Measurements from ENCODE around the gene CCDC81.

Gene CCDC81

DNA sequence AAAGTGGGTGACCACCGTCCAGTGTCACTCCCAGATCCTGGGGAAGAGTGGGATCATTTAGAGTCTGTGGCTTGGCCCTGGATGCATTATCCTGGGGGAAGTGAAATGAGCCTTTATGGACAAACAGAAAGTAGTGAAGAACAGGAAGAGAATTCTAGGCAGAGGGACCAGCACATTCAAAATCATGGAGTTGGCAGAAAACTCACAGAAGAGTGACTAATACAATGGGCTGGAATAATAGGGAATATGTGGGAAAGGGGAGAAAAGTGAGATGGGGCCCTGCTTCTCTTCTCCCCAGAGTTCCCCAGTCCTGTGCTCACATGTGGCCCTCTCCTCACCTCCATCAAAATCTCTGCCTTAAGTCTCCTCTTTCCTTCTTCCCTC lies 84.3 kb downstream of the CCDC81 start:
- in situ Hi-C loops (cut with HindIII; ENCODE audit: low sequenced_read_pairs): no loop called here
- H3K4me3 ChIP-seq (ENCODE audit: low read depth, low read length): no peak overlapping the region
- DNase-seq (ENCODE audit: low read depth): no peak
- TF ChIP-seq, protein P1, sequence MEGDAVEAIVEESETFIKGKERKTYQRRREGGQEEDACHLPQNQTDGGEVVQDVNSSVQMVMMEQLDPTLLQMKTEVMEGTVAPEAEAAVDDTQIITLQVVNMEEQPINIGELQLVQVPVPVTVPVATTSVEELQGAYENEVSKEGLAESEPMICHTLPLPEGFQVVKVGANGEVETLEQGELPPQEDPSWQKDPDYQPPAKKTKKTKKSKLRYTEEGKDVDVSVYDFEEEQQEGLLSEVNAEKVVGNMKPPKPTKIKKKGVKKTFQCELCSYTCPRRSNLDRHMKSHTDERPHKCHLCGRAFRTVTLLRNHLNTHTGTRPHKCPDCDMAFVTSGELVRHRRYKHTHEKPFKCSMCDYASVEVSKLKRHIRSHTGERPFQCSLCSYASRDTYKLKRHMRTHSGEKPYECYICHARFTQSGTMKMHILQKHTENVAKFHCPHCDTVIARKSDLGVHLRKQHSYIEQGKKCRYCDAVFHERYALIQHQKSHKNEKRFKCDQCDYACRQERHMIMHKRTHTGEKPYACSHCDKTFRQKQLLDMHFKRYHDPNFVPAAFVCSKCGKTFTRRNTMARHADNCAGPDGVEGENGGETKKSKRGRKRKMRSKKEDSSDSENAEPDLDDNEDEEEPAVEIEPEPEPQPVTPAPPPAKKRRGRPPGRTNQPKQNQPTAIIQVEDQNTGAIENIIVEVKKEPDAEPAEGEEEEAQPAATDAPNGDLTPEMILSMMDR (IDR thresholded peaks at IDR 0.05; ENCODE audit: low read depth, low read length, missing control alignments): no peak

DNA sequence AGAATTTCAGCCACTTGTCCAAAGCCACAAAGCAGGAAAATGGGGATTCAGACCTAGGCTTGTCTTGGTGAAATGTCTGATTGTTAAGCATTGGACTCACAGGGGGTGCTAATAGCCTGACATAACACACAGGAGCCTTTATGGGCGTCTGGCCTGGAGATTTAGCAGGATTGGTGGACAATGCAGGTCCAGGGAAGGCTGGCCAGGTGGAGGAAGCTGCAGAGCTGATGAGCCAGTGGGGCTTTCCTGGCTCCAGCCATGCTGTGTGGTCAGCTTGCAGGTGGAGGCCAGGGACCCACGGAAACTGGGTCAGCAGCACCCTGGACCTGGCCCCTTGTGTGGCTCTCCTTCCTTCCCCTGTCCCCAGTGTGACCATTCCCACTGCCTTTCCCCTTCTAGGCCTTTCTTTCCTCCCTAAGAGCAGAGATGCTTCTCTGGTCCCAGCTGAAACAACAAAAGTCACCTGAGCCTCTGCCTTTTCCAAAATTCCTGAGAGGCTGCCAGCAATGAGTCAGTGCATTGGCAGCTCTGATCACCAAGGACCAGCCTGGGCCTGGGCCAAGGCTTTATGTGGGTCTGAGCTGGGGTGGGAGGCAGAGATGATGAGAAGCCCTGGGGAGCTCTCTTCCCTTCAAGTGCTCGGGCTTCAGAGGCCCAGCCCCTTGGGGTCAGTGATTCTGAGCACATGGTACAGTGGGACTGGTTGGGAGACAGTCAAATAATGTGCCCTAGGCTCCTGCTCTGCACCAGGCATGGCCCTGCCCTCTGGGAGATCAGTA lies 85.2 kb downstream of the CCDC81 start:
- no peak overlapping the region for H3K4me3 ChIP-seq (ENCODE audit: low read depth, low read length)
- in situ Hi-C loops (cut with HindIII; ENCODE audit: low sequenced_read_pairs): no loop called here
- TF ChIP-seq, protein P1 (IDR thresholded peaks at IDR 0.05; ENCODE audit: low read depth, low read length, missing control alignments): no peak
- peak; percentile 94 for DNase-seq (ENCODE audit: low read depth)

DNA sequence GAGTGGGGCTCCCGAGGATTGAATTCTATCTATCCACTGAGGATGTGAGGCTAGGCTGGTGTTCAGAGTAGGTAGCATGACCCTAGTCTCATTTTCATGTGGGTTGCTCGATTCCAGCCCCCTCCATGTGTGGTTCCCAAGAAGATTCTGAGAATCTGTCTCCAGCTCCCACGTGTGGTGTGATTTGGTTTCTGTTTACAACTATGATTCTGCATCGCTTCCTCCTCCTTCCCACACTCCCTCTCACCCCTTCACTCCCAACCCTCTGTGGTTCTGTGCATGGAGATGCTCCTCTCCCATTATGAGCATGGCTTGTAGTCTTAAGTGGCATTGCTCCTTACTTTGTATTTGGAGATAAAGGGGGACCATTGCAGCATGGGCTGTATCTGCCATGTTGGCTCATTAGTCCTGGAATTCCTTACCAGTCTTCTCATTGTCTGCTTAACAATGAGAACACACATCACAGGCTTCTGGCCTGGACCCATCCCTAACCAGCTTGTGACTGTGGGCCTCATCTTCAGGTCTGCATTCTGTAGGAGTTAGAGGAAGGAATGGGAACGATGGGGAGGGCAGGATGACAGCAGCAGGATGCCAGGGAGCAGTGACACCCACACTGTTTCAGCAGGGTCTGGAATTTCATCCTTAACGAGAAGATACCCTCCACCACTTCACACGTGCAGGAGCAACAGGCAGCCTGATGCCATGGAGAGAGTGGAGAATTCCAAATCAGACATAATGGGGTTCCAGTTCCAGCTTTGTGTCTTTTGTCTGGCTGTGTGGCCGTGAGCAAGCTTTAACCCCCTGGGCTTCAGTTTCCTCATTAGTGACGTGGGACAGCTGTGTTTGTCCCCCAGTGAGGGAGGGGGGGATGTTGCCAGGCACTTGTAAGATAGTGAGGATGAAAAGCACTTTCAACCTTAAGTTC lies 86.0 kb downstream of the CCDC81 start:
- TF ChIP-seq, protein P1 (IDR thresholded peaks at IDR 0.05; ENCODE audit: low read depth, low read length, missing control alignments): no peak
- DNase-seq (ENCODE audit: low read depth): no peak
- H3K4me3 ChIP-seq (ENCODE audit: low read depth, low read length): no peak overlapping the region
- in situ Hi-C loops (cut with HindIII; ENCODE audit: low sequenced_read_pairs): no loop called here

DNA sequence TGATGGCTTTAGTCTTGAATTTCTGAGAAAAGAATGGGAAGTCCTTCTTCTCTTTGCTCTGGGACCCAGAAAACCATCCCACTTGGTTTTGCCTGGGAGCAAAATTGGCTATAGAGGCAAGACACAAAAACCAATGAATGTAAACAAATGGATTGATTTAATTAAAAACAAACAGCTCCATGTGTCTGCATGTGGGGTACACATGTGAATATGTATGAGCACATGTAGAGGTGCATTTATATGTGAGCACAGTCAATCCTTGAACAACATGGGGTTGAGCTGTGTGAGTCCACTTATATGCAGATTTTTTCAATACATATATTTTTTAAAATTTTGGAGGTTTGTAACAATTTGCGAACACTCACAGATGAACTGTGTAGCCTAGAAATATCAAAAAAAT lies 87.2 kb downstream of the CCDC81 start:
- no peak overlapping the region for H3K4me3 ChIP-seq (ENCODE audit: low read depth, low read length)
- TF ChIP-seq, protein P1 (IDR thresholded peaks at IDR 0.05; ENCODE audit: low read depth, low read length, missing control alignments): no peak
- no peak for DNase-seq (ENCODE audit: low read depth)
- in situ Hi-C loops (cut with HindIII; ENCODE audit: low sequenced_read_pairs): no loop called here

DNA sequence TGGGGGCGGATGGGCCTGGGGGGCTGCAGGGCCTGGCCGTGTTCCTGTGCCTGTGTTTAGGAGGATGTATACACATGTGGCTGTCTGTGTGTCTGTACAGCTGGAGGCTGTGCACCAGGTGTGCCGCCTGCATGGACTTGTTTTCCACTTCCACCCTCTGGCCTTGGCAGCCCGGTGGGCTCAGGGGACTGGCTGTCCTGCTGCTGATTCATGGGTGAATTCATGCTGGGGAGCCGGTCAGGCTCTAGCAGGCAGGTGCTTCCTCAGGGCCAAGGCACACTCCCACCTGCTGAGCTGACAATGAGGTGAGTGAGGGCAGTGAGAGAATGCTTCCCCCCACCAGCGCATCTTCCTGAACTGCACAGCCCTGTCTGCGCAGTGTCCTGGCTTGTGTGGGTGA lies 88.4 kb downstream of the CCDC81 start:
- TF ChIP-seq, protein P1 (IDR thresholded peaks at IDR 0.05; ENCODE audit: low read depth, low read length, missing control alignments): no peak
- no peak overlapping the region for H3K4me3 ChIP-seq (ENCODE audit: low read depth, low read length)
- in situ Hi-C loops (cut with HindIII; ENCODE audit: low sequenced_read_pairs): no loop called here
- no peak for DNase-seq (ENCODE audit: low read depth)

DNA sequence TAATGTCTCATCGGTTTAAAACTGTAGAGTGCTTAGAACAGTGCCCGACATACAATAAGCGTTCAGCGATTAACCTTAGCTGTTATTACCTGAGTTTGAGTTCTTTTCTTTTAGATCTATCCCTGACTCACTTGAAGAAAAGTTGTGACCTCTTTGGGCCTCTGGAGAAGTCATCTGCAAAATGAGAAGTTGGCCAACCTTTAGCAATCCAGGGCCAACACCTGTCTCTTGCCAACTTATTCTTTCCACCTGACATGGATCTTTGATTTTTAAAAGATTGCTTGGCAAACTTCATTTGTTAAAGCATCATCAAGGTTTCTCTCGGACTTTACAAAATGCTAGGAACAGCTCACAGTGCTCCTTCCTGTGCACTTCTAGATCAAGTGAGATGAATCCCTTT lies 89.3 kb downstream of the CCDC81 start:
- no peak overlapping the region for H3K4me3 ChIP-seq (ENCODE audit: low read depth, low read length)
- in situ Hi-C loops (cut with HindIII; ENCODE audit: low sequenced_read_pairs): no loop called here
- TF ChIP-seq, protein P1 (IDR thresholded peaks at IDR 0.05; ENCODE audit: low read depth, low read length, missing control alignments): no peak
- DNase-seq (ENCODE audit: low read depth): no peak

Data from astrocyte of the cerebellum (primary cell).